HepG2 (cell line): ENCODE measurements around the gene KCNIP3. TPM values are rescaled to one million over a fixed set of nuclear protein-coding genes. Genes with fewer than 3 reads are reported as not detected.

Source experiments
- ATAC-seq: fragments of 200-7000 bp; cut with Tn5 transposase; 3 replicates; pipeline ENCODE4 v1.9.1; 2020; ENCODE audit warnings: mild to moderate bottlenecking, moderate library complexity
- BruUV-seq: library from RNA; stranded (reverse); fragments of 400-500 nt; replicated peaks from 2 replicates; lab custom pipeline; 2021; lab: Mats Ljungman, UMichigan
- CTCF ChIA-PET: fragments of 300-600 bp; formaldehyde crosslinking; extraction: SDS; loops from one replicate; lab custom pipeline; 2021; ENCODE audit warnings: low total read pairs, inconsistent platforms, low intra/inter-chr PET ratio; lab: Yijun Ruan, JAX
- POLR2A ChIA-PET: fragments of 350-600 bp; sonication (Branson Sonifier 250); formaldehyde crosslinking; loops from one replicate; lab custom pipeline; 2020; ENCODE audit warnings: antibody characterized with exemption, inconsistent platforms; lab: Yijun Ruan, JAX
- DNase-seq: peaks from one replicate; pipeline ENCODE4 v3.0.0-alpha.2; 2015; ENCODE audit warnings: low spot score
- FAIRE-seq: peaks from 3 replicates; lab custom pipeline; 2011; peaks lifted over from hg19 to GRCh38; lab: Jason Lieb, UNC
- H2AFZ ChIP-seq: one replicate; pipeline ENCODE4 v1.6.1; 2011; ENCODE audit warnings: low read length, inconsistent platforms
- H3K27ac ChIP-seq: fragments of 300-600 bp; 3 replicates; pipeline ENCODE4 v1.8.0; 2011; ENCODE audit warnings: mixed run types, mild to moderate bottlenecking, mixed read lengths, low read length, inconsistent platforms; ENCODE audit not compliant: insufficient read depth; ENCODE audit errors: extremely low read length
- H3K27me3 ChIP-seq, 2 experiments: fragments of 200-600 bp in 1 of 2; 2 replicates in 1 of 2; 3 replicates in 1 of 2; pipeline versions ENCODE4 v1.6.0 to v1.8.0; 2011; ENCODE audit warnings: low read length in 2 of 2, mild to moderate bottlenecking in 2 of 2, moderate library complexity in 2 of 2, inconsistent platforms in 1 of 2; ENCODE audit not compliant: insufficient read depth in 2 of 2, control insufficient read depth in 1 of 2
- H3K36me3 ChIP-seq, 2 experiments: fragments of 200-600 bp in 1 of 2; replicated peaks in 1 of 2; 2 replicates in 1 of 2; 3 replicates in 1 of 2; pipeline versions ENCODE4 v1.5.1 to v1.8.0; 2011; ENCODE audit warnings: low read length in 2 of 2, inconsistent platforms in 1 of 2; ENCODE audit not compliant: insufficient read depth in 2 of 2, control insufficient read depth in 1 of 2
- H3K4me1 ChIP-seq: 2 replicates; pipeline ENCODE4 v1.5.1; 2012; ENCODE audit warnings: low read length, inconsistent platforms; ENCODE audit not compliant: insufficient read depth
- H3K4me2 ChIP-seq: 2 replicates; pipeline ENCODE4 v1.6.0; 2011; ENCODE audit warnings: low read depth, low read length, inconsistent platforms
- H3K4me3 ChIP-seq, 3 experiments: fragments of 200-600 bp in 1 of 3; sonication (generic), shearing (Covaris generic) in 1 of 3; replicated peaks in 1 of 3; 2 replicates each; pipeline ENCODE4 v1.5.1; 2011 to 2016; ENCODE audit warnings: low read length in 3 of 3, inconsistent platforms in 2 of 3, low read depth in 2 of 3, mild to moderate bottlenecking in 2 of 3, control low read depth in 1 of 3, mixed read lengths in 1 of 3; ENCODE audit not compliant: insufficient read depth in 1 of 3
- H3K79me2 ChIP-seq: one replicate; pipeline ENCODE4 v1.6.1; 2011; ENCODE audit warnings: low read length, inconsistent platforms; ENCODE audit not compliant: insufficient read depth
- H3K9ac ChIP-seq: 2 replicates; pipeline ENCODE4 v1.6.0; 2011; ENCODE audit warnings: mild to moderate bottlenecking, low read depth, low read length, inconsistent platforms; ENCODE audit not compliant: insufficient read depth
- H3K9me3 ChIP-seq: 2 replicates; pipeline ENCODE4 v1.5.1; 2012; ENCODE audit warnings: mild to moderate bottlenecking, low read length
- H4K20me1 ChIP-seq: 2 replicates; pipeline ENCODE4 v1.6.0; 2011; ENCODE audit warnings: inconsistent platforms, mild to moderate bottlenecking, low read length, moderate library complexity; ENCODE audit not compliant: insufficient read depth
- ARHGAP35 ChIP-seq: sonication (generic); formaldehyde crosslinking; IDR thresholded peaks from 2 replicates; pipeline ENCODE4 v1.9.0; 2022; ENCODE audit warnings: mild to moderate bottlenecking, inconsistent platforms, moderate library complexity, missing genetic modification reagents, borderline replicate concordance
- CREB1 ChIP-seq, 2 experiments: fragments of 450-650 bp in 1 of 2; IDR thresholded peaks; 2 replicates each; pipeline ENCODE4 v1.6.1; 2016 to 2017; ENCODE audit warnings: control low read depth in 1 of 2, mild to moderate bottlenecking in 1 of 2, missing compliant biosample characterization in 1 of 2, missing genetic modification characterization in 1 of 2
- FOXA3 ChIP-seq: IDR thresholded peaks from 2 replicates; pipeline ENCODE4 v1.6.1; 2016; ENCODE audit warnings: missing genetic modification reagents, missing compliant biosample characterization
- HOXD1 ChIP-seq: sonication (generic); formaldehyde crosslinking; IDR thresholded peaks from 2 replicates; pipeline ENCODE4 v1.5.0; 2020; ENCODE audit warnings: missing genetic modification reagents
- MEF2D ChIP-seq: sonication (generic); formaldehyde crosslinking; IDR thresholded peaks from 2 replicates; pipeline ENCODE4 v1.5.1; 2020; ENCODE audit warnings: mild to moderate bottlenecking, missing genetic modification reagents
- RARG ChIP-seq: sonication (generic); formaldehyde crosslinking; IDR thresholded peaks from 2 replicates; pipeline ENCODE4 v1.4.0; 2020; ENCODE audit warnings: low read depth, mild to moderate bottlenecking, missing genetic modification reagents
- ZBTB40 ChIP-seq, 2 experiments: fragments of 450-650 bp in 1 of 2; sonication (generic) in 1 of 2; formaldehyde crosslinking in 1 of 2; IDR thresholded peaks; 2 replicates each; pipeline versions ENCODE4 v1.6.1 to v1.8.0; 2016 to 2022; ENCODE audit warnings: antibody characterized with exemption in 1 of 2, mild to moderate bottlenecking in 1 of 2, missing genetic modification reagents in 1 of 2
- ZNF281 ChIP-seq: sonication (generic); formaldehyde crosslinking; IDR thresholded peaks from 2 replicates; pipeline ENCODE4 v1.4.0; 2020; ENCODE audit warnings: missing genetic modification reagents, borderline replicate concordance
- ZNF761 ChIP-seq: sonication (generic); formaldehyde crosslinking; conservative IDR thresholded peaks from 2 replicates; pipeline ENCODE4 v1.4.0; 2020; ENCODE audit warnings: mild to moderate bottlenecking, missing genetic modification reagents
- WGBS: methylation state at CpG from one replicate; pipeline ENCODE4 v1.1.6; 2017; ENCODE audit warnings: low lambda C conversion rate; 5-methylcytosine and 5-hydroxymethylcytosine counted together
- in situ Hi-C: cut with HindIII; loops from 2 replicates; pipeline ENCODE4 v1.10.0; 2017; ENCODE audit warnings: low pct_unique_long_range_greater_than_20kb; ENCODE audit not compliant: extremely low pct_ligation_motif_present
- intact Hi-C: fragments of 100-400 bp; cut with micrococcal nuclease; formaldehyde crosslinking; loops from one replicate; pipeline ENCODE4 v1.10.0; 2022; ENCODE audit not compliant: unreplicated experiment
- polyA plus RNA-seq, 8 experiments: library from polyadenylated mRNA; depleted of rRNA in 3 of 8; stranded (reverse) in 7 of 8; unstranded in 1 of 8; fragments of >200 nt; fragmentation: Illumina TruSeq in 4 of 8; extraction: Trizol in 4 of 8; gene quantifications; 2 replicates each; pipeline versions ENCODE4 v1.2.1 to v1.2.3, GENCODE V29; 2011 to 2016; ENCODE audit warnings: low read depth in 4 of 8, missing spikeins in 1 of 8, mixed read lengths in 1 of 8; ENCODE audit not compliant: insufficient read depth in 1 of 8
- total RNA-seq, 5 experiments: library from RNA; depleted of rRNA; stranded (reverse); fragments of >200 nt; fragmentation: Illumina TruSeq; extraction: Trizol; gene quantifications; 2 replicates each; pipeline ENCODE4 v1.2.3, GENCODE V29; 2016; ENCODE audit warnings: low read depth in 1 of 5

Gene KCNIP3
- total and polyA plus RNA-seq, 2 of the 13 experiments (the other 11 are each of a cell fraction or from before 2014, with no cell fraction given) = not detected

GRCh38 chr2:95270541-95271081 is 26.5 kb upstream of the KCNIP3 start (continued):
- no peak for TF ChIP-seq ZNF761 (CRISPR knock-in tag)
- TF ChIP-seq, all 625 proteins: peak for 0

DNA sequence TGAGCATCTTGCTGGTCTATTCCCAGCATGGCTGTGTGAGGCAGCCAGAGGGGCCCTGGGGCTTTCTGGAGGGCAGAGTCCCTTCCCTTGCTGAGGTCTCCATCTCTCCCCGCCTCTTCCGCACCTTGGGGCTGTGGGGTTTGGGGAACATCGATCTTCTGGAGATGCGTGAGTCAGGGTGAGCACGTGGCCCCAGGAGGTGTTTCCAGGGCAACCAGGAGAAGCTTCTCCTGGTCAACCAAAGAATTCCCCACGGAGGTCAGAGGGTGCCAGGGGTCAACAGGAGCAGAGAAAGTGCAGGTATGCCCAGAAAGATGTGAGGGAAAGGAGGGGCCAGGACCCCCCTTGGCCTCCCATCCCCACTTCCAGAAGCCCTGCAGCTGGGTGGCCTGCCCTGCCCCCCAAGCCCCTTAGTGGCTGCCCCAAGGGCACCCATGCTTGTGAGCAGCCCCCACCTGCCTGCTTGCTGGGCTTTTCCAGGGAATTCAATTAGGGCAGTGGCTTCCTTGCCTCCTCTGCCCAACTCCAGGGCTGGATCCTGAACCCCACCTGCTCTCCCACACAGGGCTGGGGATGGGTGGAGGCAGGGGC is 25.7 kb upstream of the KCNIP3 start:
- ChIA-PET POLR2A (no interaction called here), CTCF (no interaction called here)
- FAIRE-seq (no peak), ATAC-seq (no peak), DNase-seq (no peak)
- no peaks in the 10 kb centered on the region for H4K20me1 ChIP-seq
- 31% methylated on average over 6 of the region's 6 CpGs for WGBS
- H3K4me1 ChIP-seq = no peaks in the 10 kb centered on the region
- in situ Hi-C loops (no loop called here), intact Hi-C loops (no loop called here)
- H3K9ac ChIP-seq = no peak overlapping the region
- H3K27ac ChIP-seq = no peak overlapping the region
- peaks cover 18 to 42% of the 10 kb centered on the region in 2 experiments; a peak in 3 of 5 replicates for H3K27me3 ChIP-seq
- no peaks in the 10 kb centered on the region for H3K36me3 ChIP-seq
- BruUV-seq = no TSS peak
- H2AFZ ChIP-seq = no peak overlapping the region
- no peaks in the 10 kb centered on the region for H3K9me3 ChIP-seq
- H3K4me3 ChIP-seq = no peak overlapping the region
- no peak overlapping the region for H3K4me2 ChIP-seq
- H3K79me2 ChIP-seq = no peaks in the 10 kb centered on the region
- no peak for TF ChIP-seq ARHGAP35 (CRISPR knock-in tag)
- TF ChIP-seq ZNF281 = no peak
- no peak for TF ChIP-seq HOXD1
- TF ChIP-seq CREB1 (IDR thresholded peaks at IDR 0.05) = no peak
- no peak for TF ChIP-seq CREB1 (CRISPR knock-in tag; IDR thresholded peaks at IDR 0.05)
- no peak for TF ChIP-seq FOXA3
- no peak for TF ChIP-seq RARG (CRISPR knock-in tag)
- no peak for TF ChIP-seq ZBTB40 (IDR thresholded peaks at IDR 0.05)
- no peak for TF ChIP-seq ZBTB40 (CRISPR knock-in tag; IDR thresholded peaks at IDR 0.05)
- TF ChIP-seq MEF2D = no peak
